Suprapubic skin (tissue), 4 donors: ENCODE measurements around the gene SERPINI1. TPM values are rescaled to one million over a fixed set of nuclear protein-coding genes. Genes with fewer than 3 reads are reported as not detected.

Experiments used
- DNase-seq, 2 donors: peaks; one replicate each; pipeline ENCODE4 v3.0.0-alpha.2; 2019; ENCODE audit warnings: low spot score in 2 of 2
- H3K27ac ChIP-seq: fragments of 200-600 bp; sonication (generic); one replicate; pipeline ENCODE4 v1.5.1; 2019
- H3K27me3 ChIP-seq: fragments of 200-600 bp; sonication (generic); one replicate; pipeline ENCODE4 v1.5.1; 2019
- H3K36me3 ChIP-seq: fragments of 200-600 bp; sonication (generic); one replicate; pipeline ENCODE4 v1.5.1; 2019
- H3K4me1 ChIP-seq: fragments of 200-600 bp; sonication (generic); one replicate; pipeline ENCODE4 v1.5.1; 2019
- H3K4me3 ChIP-seq: fragments of 200-600 bp; sonication (generic); one replicate; pipeline ENCODE4 v1.5.1; 2019; ENCODE audit warnings: mild to moderate bottlenecking
- H3K9me3 ChIP-seq: fragments of 200-600 bp; sonication (generic); one replicate; pipeline ENCODE4 v1.5.1; 2019
- EP300 ChIP-seq: sonication (generic); formaldehyde crosslinking; IDR thresholded peaks from one replicate; pipeline ENCODE4 v1.6.1; 2017; ENCODE audit warnings: antibody characterized with exemption
- POLR2A ChIP-seq, 2 donors: fragments of 450-650 bp; IDR thresholded peaks; one replicate each; pipeline ENCODE4 v1.6.1; 2017; ENCODE audit warnings: antibody characterized with exemption in 2 of 2, mild to moderate bottlenecking in 2 of 2, moderate library complexity in 2 of 2
- POLR2AphosphoS5 ChIP-seq, 3 donors: sonication (generic); formaldehyde crosslinking; IDR thresholded peaks; one replicate each; pipeline ENCODE4 v1.6.1; 2017; ENCODE audit warnings: antibody characterized with exemption in 3 of 3
- WGBS: methylation state at CpG from one replicate; pipeline ENCODE4 v1.1.5; 2018; 5-methylcytosine and 5-hydroxymethylcytosine counted together
- total RNA-seq, 4 donors: library from RNA; depleted of rRNA; stranded (reverse); fragments of >200 nt; gene quantifications; one replicate each; pipeline ENCODE4 v1.1.0, GENCODE V29; 2016
- TF ChIP-seq, protein P1 (sequence below), 2 donors: fragments of 200-600 bp in 1 of 2; fragments of 450-650 bp in 1 of 2; sonication (generic) in 1 of 2; IDR thresholded peaks; one replicate each; pipeline ENCODE4 v1.5.1; 2016 to 2019; ENCODE audit warnings: antibody characterized with exemption in 2 of 2, mild to moderate bottlenecking in 1 of 2, moderate library complexity in 1 of 2

The SERPINI1 gene, protein sequence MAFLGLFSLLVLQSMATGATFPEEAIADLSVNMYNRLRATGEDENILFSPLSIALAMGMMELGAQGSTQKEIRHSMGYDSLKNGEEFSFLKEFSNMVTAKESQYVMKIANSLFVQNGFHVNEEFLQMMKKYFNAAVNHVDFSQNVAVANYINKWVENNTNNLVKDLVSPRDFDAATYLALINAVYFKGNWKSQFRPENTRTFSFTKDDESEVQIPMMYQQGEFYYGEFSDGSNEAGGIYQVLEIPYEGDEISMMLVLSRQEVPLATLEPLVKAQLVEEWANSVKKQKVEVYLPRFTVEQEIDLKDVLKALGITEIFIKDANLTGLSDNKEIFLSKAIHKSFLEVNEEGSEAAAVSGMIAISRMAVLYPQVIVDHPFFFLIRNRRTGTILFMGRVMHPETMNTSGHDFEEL
- total RNA-seq = 1 to 10 TPM; 1.6 to 3.0 (median 2.0) TPM

DNA sequence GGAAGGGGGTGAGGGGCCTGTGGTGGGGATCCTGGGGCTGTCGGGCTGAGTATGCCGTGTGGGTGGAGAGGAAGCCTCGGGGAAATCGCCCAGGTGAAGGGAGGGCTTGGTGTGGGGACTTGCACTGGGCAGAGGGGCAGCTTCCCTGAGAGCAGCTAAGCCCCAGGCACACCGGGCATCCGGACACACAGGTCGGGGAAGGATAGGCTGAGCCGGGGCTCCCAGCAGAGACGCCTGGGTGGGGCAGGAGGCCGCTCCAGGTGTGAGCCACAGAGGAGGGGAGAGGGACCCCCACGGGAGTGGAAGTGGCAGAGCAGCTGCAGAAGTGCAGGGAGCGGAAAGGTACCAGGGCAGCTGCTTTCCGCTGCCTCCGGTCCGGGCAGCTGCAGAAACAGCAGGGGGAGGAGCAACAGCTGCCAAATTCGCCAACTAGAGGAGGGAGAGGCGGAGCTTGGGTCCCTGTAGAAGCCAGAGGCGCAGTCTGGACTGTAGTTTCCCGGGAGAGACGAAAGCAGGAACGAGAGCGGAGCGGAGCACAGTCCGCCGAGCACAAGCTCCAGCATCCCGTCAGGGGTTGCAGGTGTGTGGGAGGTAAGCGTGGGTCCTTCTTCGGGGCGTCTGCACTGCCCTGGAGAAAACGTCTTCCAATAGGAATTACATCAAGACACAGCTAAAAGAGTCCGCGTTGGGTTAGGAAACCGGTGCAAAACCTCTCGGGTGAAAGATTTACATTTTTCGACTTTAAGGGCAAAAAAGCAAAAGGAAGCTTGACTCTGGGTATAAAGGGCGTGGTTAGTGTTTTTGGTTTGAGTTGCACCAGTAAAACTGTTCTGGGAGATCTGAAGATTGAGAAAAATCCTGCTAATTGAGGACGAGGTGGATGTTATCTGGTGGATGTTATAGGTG lies at the start of gene SERPINI1:
TSS of gene SERPINI1 (plus strand) at position 489 of the 906 bp plus-strand sequence. CDS start 53,408 bp downstream, outside the sequence.
- Histone ChIP-seq H3K9me3 (no peaks in the 10 kb centered on the region), H3K4me1 (peaks cover 34% of the 10 kb centered on the region), H3K36me3 (no peaks in the 10 kb centered on the region), H3K4me3 (peak within 1 kb of the TSS; percentile 74), H3K27ac (peak within 1 kb of the TSS; percentile 87), H3K27me3 (no peaks in the 10 kb centered on the region)
- DNase-seq = peak; percentile 88 to 89
- under 1% methylated on average over 30 of the region's 37 CpGs for WGBS
- TF ChIP-seq POLR2A (IDR thresholded peaks at IDR 0.05) (peak in 1 of 2 donors; percentile 23), EP300 (no peak)

DNA sequence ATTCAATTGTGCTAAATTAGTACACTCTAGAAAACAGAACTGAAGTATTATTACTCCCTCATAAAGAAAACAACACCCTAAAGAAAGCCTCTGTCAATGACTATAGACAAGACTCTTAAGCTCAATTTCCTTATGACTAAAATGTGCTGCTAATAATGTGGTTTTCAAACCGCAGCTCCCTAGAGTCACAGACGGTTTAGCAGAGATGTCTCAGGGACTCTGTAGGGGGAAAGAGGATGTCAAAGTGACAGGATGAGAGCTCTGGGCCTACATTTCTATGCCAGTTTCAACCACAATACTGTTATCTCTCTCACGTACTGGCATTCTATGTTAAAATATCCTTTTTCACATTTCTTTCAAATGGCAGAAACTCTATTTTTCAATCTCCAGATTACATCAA lies 44.2 kb upstream of the SERPINI1 start:
- WGBS = 70% methylated on average over 3 of the region's 3 CpGs
- peaks cover 40% of the 10 kb centered on the region for H3K36me3 ChIP-seq
- no peak for DNase-seq
- no peaks in the 10 kb centered on the region for H3K4me1 ChIP-seq
- H3K4me3 ChIP-seq = no peak overlapping the region
- H3K27ac ChIP-seq = no peak overlapping the region
- H3K9me3 ChIP-seq = no peaks in the 10 kb centered on the region
- H3K27me3 ChIP-seq = no peaks in the 10 kb centered on the region
- TF ChIP-seq, protein P1, sequence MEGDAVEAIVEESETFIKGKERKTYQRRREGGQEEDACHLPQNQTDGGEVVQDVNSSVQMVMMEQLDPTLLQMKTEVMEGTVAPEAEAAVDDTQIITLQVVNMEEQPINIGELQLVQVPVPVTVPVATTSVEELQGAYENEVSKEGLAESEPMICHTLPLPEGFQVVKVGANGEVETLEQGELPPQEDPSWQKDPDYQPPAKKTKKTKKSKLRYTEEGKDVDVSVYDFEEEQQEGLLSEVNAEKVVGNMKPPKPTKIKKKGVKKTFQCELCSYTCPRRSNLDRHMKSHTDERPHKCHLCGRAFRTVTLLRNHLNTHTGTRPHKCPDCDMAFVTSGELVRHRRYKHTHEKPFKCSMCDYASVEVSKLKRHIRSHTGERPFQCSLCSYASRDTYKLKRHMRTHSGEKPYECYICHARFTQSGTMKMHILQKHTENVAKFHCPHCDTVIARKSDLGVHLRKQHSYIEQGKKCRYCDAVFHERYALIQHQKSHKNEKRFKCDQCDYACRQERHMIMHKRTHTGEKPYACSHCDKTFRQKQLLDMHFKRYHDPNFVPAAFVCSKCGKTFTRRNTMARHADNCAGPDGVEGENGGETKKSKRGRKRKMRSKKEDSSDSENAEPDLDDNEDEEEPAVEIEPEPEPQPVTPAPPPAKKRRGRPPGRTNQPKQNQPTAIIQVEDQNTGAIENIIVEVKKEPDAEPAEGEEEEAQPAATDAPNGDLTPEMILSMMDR (IDR thresholded peaks at IDR 0.05) = no peak
- TF ChIP-seq POLR2A (IDR thresholded peaks at IDR 0.05) (no peak), POLR2AphosphoS5 (IDR thresholded peaks at IDR 0.05) (no peak), EP300 (no peak)

DNA sequence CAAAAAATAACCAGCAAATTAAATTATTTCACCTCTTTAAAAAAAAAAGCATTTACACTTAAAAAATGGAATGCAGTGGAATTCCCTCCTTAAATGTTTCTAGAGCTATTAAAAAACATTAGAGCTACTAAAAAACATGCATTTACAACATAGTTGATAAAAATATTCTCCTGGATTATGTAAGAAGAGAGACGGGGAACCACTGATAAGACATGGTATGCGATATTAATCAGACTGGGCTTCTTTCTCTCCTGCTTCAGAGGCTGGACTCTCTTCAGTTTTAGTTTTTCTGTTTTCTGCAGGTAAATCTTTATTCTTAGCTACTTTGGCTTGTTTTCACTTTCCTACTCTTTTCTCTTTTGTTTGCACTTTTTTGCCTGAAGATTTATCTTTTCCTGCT lies 41.4 kb upstream of the SERPINI1 start:
- peaks cover 44% of the 10 kb centered on the region for H3K36me3 ChIP-seq
- TF ChIP-seq EP300 = no peak
- TF ChIP-seq POLR2A (IDR thresholded peaks at IDR 0.05) = no peak
- TF ChIP-seq POLR2AphosphoS5 (IDR thresholded peaks at IDR 0.05) = no peak
- TF ChIP-seq, protein P1 (IDR thresholded peaks at IDR 0.05) = no peak
- no peak overlapping the region for H3K4me3 ChIP-seq

DNA sequence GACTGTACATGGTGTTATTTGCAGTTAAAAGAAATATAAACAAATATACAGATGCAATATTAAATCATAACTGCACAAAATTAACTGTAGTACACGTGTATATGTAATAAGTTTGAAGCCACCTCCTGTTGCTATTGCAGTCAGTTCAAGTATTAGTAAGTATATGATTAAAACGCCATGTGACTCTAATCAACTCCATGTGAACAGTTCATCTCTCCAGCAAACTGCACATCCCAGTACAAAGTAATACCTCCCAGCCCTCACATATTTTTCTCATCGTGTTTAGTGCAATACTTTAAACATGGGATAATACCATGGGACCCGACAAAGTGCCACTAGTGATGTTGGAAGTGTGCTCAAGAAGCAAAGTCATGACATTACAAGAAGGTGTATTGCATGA lies 35.5 kb upstream of the SERPINI1 start:
- Histone ChIP-seq H3K36me3 (peaks cover 41% of the 10 kb centered on the region), H3K27ac (no peak overlapping the region), H3K4me3 (no peak overlapping the region), H3K27me3 (no peaks in the 10 kb centered on the region), H3K4me1 (no peaks in the 10 kb centered on the region), H3K9me3 (no peaks in the 10 kb centered on the region)
- no peak for DNase-seq
- TF ChIP-seq POLR2AphosphoS5 (IDR thresholded peaks at IDR 0.05) = no peak
- no peak for TF ChIP-seq POLR2A (IDR thresholded peaks at IDR 0.05)
- TF ChIP-seq, protein P1 (IDR thresholded peaks at IDR 0.05) = no peak
- TF ChIP-seq EP300 = no peak
- 70% methylated on average over 4 of the region's 4 CpGs for WGBS

More for the DNA sequence above, 41.4 kb upstream of the SERPINI1 start:
- H3K4me1 ChIP-seq = no peaks in the 10 kb centered on the region
- H3K9me3 ChIP-seq = no peaks in the 10 kb centered on the region
- WGBS = 90% methylated on average over 2 of the region's 2 CpGs
- no peak for DNase-seq
- H3K27me3 ChIP-seq = no peaks in the 10 kb centered on the region
- no peak overlapping the region for H3K27ac ChIP-seq

DNA sequence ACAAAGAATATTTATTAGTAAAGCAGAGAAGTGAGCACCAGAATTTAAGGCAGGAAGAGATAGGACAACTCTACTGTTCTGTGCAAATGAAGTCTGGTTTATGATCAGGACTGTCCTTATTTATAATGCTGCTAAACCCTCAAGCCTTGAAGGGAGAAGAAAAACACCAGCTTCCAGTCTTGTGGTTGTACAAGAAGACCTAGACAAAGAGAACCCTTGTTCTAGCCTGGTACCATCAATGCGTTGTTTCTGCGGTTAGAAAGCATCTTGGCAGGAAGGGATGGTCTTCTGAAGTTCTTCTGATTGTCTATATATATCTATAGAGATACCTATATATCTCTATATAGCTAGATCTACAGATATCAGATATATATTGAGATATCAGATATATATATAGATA lies 34.6 kb upstream of the SERPINI1 start:
- Histone ChIP-seq H3K4me3 (no peak overlapping the region), H3K9me3 (no peaks in the 10 kb centered on the region), H3K27me3 (no peaks in the 10 kb centered on the region), H3K36me3 (peaks cover 33% of the 10 kb centered on the region), H3K27ac (no peak overlapping the region), H3K4me1 (peaks cover 7% of the 10 kb centered on the region)
- no peak for DNase-seq
- 91% methylated on average over 2 of the region's 2 CpGs for WGBS
- no peak for TF ChIP-seq POLR2A (IDR thresholded peaks at IDR 0.05)
- TF ChIP-seq, protein P1 (IDR thresholded peaks at IDR 0.05) = no peak
- no peak for TF ChIP-seq POLR2AphosphoS5 (IDR thresholded peaks at IDR 0.05)
- no peak for TF ChIP-seq EP300
